GM12892 (cell line): ENCODE results near the gene ITPKB.

Experiments
- POLR2A ChIP-seq: IDR thresholded peaks from 2 replicates; pipeline ENCODE4 v1.6.1; 2011; ENCODE audit warnings: low read depth, low read length, control low read depth
- POLR2AphosphoS5 ChIP-seq: IDR thresholded peaks from 2 replicates; pipeline ENCODE4 v1.6.1; 2011; ENCODE audit warnings: low read depth, low read length, control low read depth
- TAF1 ChIP-seq: IDR thresholded peaks from 2 replicates; pipeline ENCODE4 v1.6.1; 2011; ENCODE audit warnings: low read depth, mild to moderate bottlenecking, control low read depth, low read length, borderline replicate concordance

GRCh38 chr1:226719596-226720387 is 19.3 kb downstream of the ITPKB start:
- no peak for TF ChIP-seq POLR2A
- no peak for TF ChIP-seq POLR2AphosphoS5
- no peak for TF ChIP-seq TAF1
